ENCODE results near the gene RTRAF. TPM values are rescaled to one million over a fixed set of nuclear protein-coding genes. Genes with fewer than 3 reads are reported as not detected.

Gene RTRAF
- total RNA-seq, 1 experiment from 2014 or later, result 184 TPM

GRCh38 chr14:52025310-52025709 lies 36.0 kb downstream of the RTRAF start:
- ChIA-PET CTCF (no interaction called here), POLR2A (ENCODE audit: unreplicated experiment) (no interaction called here)
- Histone ChIP-seq H4K20me1 (ENCODE audit: insufficient read depth) (no peaks in the 10 kb centered on the region), H3K27me3 (ENCODE audit: insufficient read depth, low read depth) (no peaks in the 10 kb centered on the region), H3F3A (ENCODE audit: insufficient read depth, low read depth) (no peaks in the 10 kb centered on the region; the same call in 1 of the 2 replicates), H3K4me1 (replicated peaks; ENCODE audit: insufficient read depth) (no peaks in the 10 kb centered on the region), H3K9me2 (ENCODE audit: insufficient read depth) (no peaks in the 10 kb centered on the region), H3K27ac (no peak overlapping the region), H3K4me3 (no peak overlapping the region), H2AFZ (no peak overlapping the region), H3K79me2 (ENCODE audit: low read depth) (no peaks in the 10 kb centered on the region), H3K4me2 (no peak overlapping the region), H3K36me3 (ENCODE audit: low read depth) (no peaks in the 10 kb centered on the region), H3K9me3 (ENCODE audit: insufficient read depth, low read depth) (no peaks in the 10 kb centered on the region; the same call in 1 of the 2 replicates)
- DNase-seq, result no peak
- intact Hi-C loops (cut with micrococcal nuclease; ENCODE audit: unreplicated experiment), result no loop called here
- TF ChIP-seq, protein P1, sequence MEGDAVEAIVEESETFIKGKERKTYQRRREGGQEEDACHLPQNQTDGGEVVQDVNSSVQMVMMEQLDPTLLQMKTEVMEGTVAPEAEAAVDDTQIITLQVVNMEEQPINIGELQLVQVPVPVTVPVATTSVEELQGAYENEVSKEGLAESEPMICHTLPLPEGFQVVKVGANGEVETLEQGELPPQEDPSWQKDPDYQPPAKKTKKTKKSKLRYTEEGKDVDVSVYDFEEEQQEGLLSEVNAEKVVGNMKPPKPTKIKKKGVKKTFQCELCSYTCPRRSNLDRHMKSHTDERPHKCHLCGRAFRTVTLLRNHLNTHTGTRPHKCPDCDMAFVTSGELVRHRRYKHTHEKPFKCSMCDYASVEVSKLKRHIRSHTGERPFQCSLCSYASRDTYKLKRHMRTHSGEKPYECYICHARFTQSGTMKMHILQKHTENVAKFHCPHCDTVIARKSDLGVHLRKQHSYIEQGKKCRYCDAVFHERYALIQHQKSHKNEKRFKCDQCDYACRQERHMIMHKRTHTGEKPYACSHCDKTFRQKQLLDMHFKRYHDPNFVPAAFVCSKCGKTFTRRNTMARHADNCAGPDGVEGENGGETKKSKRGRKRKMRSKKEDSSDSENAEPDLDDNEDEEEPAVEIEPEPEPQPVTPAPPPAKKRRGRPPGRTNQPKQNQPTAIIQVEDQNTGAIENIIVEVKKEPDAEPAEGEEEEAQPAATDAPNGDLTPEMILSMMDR (conservative IDR thresholded peaks at IDR 0.05), result no peak
- no peak for TF ChIP-seq EZH2 (IDR thresholded peaks at IDR 0.05; ENCODE audit: low read depth)
- BruUV-seq (replicated peaks), result no TSS peak

- BruUV-seq (replicated peaks), result no TSS peak
- ChIA-PET CTCF (no interaction called here), POLR2A (ENCODE audit: unreplicated experiment) (no interaction called here)
- Histone ChIP-seq H3K27ac (no peak overlapping the region), H4K20me1 (ENCODE audit: insufficient read depth) (no peaks in the 10 kb centered on the region), H3K4me2 (no peak overlapping the region), H3K27me3 (ENCODE audit: insufficient read depth, low read depth) (no peaks in the 10 kb centered on the region), H3K9me3 (ENCODE audit: insufficient read depth, low read depth) (no peaks in the 10 kb centered on the region; the same call in 1 of the 2 replicates), H2AFZ (no peak overlapping the region), H3K79me2 (ENCODE audit: low read depth) (no peaks in the 10 kb centered on the region), H3F3A (ENCODE audit: insufficient read depth, low read depth) (no peaks in the 10 kb centered on the region; the same call in 1 of the 2 replicates), H3K36me3 (ENCODE audit: low read depth) (no peaks in the 10 kb centered on the region), H3K4me1 (replicated peaks; ENCODE audit: insufficient read depth) (no peaks in the 10 kb centered on the region), H3K4me3 (no peak overlapping the region), H3K9me2 (ENCODE audit: insufficient read depth) (no peaks in the 10 kb centered on the region)
- no peak for DNase-seq
- no peak for TF ChIP-seq EZH2 (IDR thresholded peaks at IDR 0.05; ENCODE audit: low read depth)
- TF ChIP-seq, protein P1 (conservative IDR thresholded peaks at IDR 0.05), result no peak
- intact Hi-C loops (cut with micrococcal nuclease; ENCODE audit: unreplicated experiment), result no loop called here
These were observed 36.8 kb downstream of the RTRAF start for GRCh38 chr14:52026017-52026660.

- no peak overlapping the region for H2AFZ ChIP-seq
- no peaks in the 10 kb centered on the region; the same call in 1 of the 2 replicates for H3K9me3 ChIP-seq (ENCODE audit: insufficient read depth, low read depth)
- intact Hi-C loops (cut with micrococcal nuclease; ENCODE audit: unreplicated experiment), result no loop called here
- H4K20me1 ChIP-seq (ENCODE audit: insufficient read depth), result no peaks in the 10 kb centered on the region
- H3K36me3 ChIP-seq (ENCODE audit: low read depth), result no peaks in the 10 kb centered on the region
- ChIA-PET CTCF (no interaction called here), POLR2A (ENCODE audit: unreplicated experiment) (no interaction called here)
- H3K4me1 ChIP-seq (replicated peaks; ENCODE audit: insufficient read depth), result no peaks in the 10 kb centered on the region
- no peak overlapping the region for H3K4me3 ChIP-seq
- TF ChIP-seq, protein P1 (conservative IDR thresholded peaks at IDR 0.05), result no peak
- no peak for TF ChIP-seq EZH2 (IDR thresholded peaks at IDR 0.05; ENCODE audit: low read depth)
- no peak overlapping the region for H3K27ac ChIP-seq
- no peak overlapping the region for H3K4me2 ChIP-seq
- no peaks in the 10 kb centered on the region; the same call in 1 of the 2 replicates for H3F3A ChIP-seq (ENCODE audit: insufficient read depth, low read depth)
- no peaks in the 10 kb centered on the region for H3K27me3 ChIP-seq (ENCODE audit: insufficient read depth, low read depth)
- DNase-seq, result no peak
- BruUV-seq (replicated peaks), result no TSS peak
- H3K79me2 ChIP-seq (ENCODE audit: low read depth), result no peaks in the 10 kb centered on the region
- no peaks in the 10 kb centered on the region for H3K9me2 ChIP-seq (ENCODE audit: insufficient read depth)
These were observed 37.6 kb downstream of the RTRAF start for GRCh38 chr14:52026901-52027300.

All from PC-9 (cell line).